OCI-LY3 (cell line): ENCODE measurements around the gene RAPGEF3.

Experiments used
- H2AFZ ChIP-seq: fragments of 200-600, 300-600 bp; shearing (Covaris generic); 2 replicates; pipeline ENCODE4 v1.6.0; 2014; ENCODE audit warnings: antibody characterized with exemption, low read depth, low read length
- H3K27ac ChIP-seq: fragments of 200-600, 300-600 bp; sonication (generic); 2 replicates; pipeline ENCODE4 v1.5.1; 2014; ENCODE audit warnings: mild to moderate bottlenecking, low read length, moderate library complexity, mixed read lengths
- H3K27me3 ChIP-seq: fragments of 200-600, 300-600 bp; sonication (generic); 2 replicates; pipeline ENCODE4 v1.6.1; 2014; ENCODE audit warnings: low read depth, low read length, mixed read lengths
- H3K36me3 ChIP-seq: fragments of 200-600, 300-600 bp; sonication (generic); replicated peaks from 2 replicates; pipeline ENCODE3; 2014; ENCODE audit warnings: low read depth, low read length, mixed read lengths
- H3K4me1 ChIP-seq: fragments of 300-600, 200-600 bp; sonication (generic); 2 replicates; pipeline ENCODE4 v1.6.1; 2014; ENCODE audit warnings: low read length, mixed read lengths
- H3K4me2 ChIP-seq: fragments of 200-600, 300-600 bp; sonication (generic); 2 replicates; pipeline ENCODE4 v1.6.1; 2014; ENCODE audit warnings: low read length, mixed read lengths
- H3K4me3 ChIP-seq: fragments of 300-600, 200-600 bp; sonication (generic); 2 replicates; pipeline ENCODE4 v1.5.1; 2014; ENCODE audit warnings: antibody characterized with exemption, mild to moderate bottlenecking, low read length, moderate library complexity
- H3K79me2 ChIP-seq: fragments of 300-600, 200-600 bp; shearing (Covaris generic); 2 replicates; pipeline ENCODE4 v1.6.1; 2014; ENCODE audit warnings: mild to moderate bottlenecking, low read length, mixed read lengths
- H3K9ac ChIP-seq: fragments of 300-600, 200-600 bp; shearing (Covaris generic); 2 replicates; pipeline ENCODE4 v1.6.0; 2014; ENCODE audit warnings: mild to moderate bottlenecking, low read length, moderate library complexity
- H3K9me3 ChIP-seq: fragments of 200-600, 300-600 bp; shearing (Covaris generic); 2 replicates; pipeline ENCODE4 v1.6.1; 2014; ENCODE audit warnings: low read length, mixed read lengths; ENCODE audit not compliant: insufficient read depth
- H4K20me1 ChIP-seq: fragments of 200-600, 300-600 bp; sonication (generic); 2 replicates; pipeline ENCODE4 v1.6.1; 2016; ENCODE audit warnings: low read length, mixed read lengths; ENCODE audit not compliant: insufficient read depth
- EZH2phosphoT487 ChIP-seq: fragments of 200-600 bp; shearing (Covaris generic); IDR thresholded peaks from 2 replicates; pipeline ENCODE4 v1.6.1; 2018; ENCODE audit warnings: antibody characterized with exemption, mixed run types, low read depth
- TF ChIP-seq, protein P1 (sequence below): fragments of 200-600, 300-600 bp; sonication (generic); IDR thresholded peaks from 2 replicates; pipeline ENCODE4 v1.5.1; 2014; ENCODE audit warnings: antibody characterized with exemption, low read length, low read depth

RAPGEF3 gene

DNA sequence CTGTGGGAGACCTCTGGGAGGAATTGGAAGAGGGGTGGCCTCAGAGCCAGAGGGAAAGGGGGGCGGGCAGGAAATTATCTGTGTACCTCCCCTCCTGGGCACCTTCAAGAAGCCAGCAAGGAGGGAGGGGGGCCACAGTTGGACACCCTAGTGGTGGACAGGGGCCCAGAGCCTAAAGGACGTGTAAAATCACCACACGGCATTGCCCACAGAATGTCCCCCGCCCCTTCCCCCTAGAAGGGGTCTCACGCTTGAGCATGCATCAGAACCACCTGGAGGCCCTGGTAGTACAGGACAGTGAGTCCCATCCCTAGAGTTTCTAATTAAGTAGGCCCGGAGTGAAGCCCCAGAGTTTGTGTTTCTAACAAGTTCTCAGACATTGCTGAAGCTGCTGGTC, 41.6 kb downstream of the RAPGEF3 start:
- H3K79me2 ChIP-seq, result no peaks in the 10 kb centered on the region
- no peaks in the 10 kb centered on the region for H3K27me3 ChIP-seq
- H3K9ac ChIP-seq, result no peak overlapping the region
- no peaks in the 10 kb centered on the region for H3K36me3 ChIP-seq
- no peak overlapping the region for H3K4me3 ChIP-seq
- no peak overlapping the region for H3K27ac ChIP-seq
- H3K4me2 ChIP-seq, result no peak overlapping the region
- peaks cover 28% of the 10 kb centered on the region for H3K4me1 ChIP-seq
- TF ChIP-seq, protein P1, sequence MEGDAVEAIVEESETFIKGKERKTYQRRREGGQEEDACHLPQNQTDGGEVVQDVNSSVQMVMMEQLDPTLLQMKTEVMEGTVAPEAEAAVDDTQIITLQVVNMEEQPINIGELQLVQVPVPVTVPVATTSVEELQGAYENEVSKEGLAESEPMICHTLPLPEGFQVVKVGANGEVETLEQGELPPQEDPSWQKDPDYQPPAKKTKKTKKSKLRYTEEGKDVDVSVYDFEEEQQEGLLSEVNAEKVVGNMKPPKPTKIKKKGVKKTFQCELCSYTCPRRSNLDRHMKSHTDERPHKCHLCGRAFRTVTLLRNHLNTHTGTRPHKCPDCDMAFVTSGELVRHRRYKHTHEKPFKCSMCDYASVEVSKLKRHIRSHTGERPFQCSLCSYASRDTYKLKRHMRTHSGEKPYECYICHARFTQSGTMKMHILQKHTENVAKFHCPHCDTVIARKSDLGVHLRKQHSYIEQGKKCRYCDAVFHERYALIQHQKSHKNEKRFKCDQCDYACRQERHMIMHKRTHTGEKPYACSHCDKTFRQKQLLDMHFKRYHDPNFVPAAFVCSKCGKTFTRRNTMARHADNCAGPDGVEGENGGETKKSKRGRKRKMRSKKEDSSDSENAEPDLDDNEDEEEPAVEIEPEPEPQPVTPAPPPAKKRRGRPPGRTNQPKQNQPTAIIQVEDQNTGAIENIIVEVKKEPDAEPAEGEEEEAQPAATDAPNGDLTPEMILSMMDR, result no peak
- no peak for TF ChIP-seq EZH2phosphoT487
- H2AFZ ChIP-seq, result no peak overlapping the region
- H3K9me3 ChIP-seq, result no peaks in the 10 kb centered on the region
- H4K20me1 ChIP-seq, result no peaks in the 10 kb centered on the region

GRCh38 chr12:47715877-47716548, 42.7 kb downstream of the RAPGEF3 start:
- Histone ChIP-seq H2AFZ (no peak overlapping the region), H3K4me2 (no peak overlapping the region), H3K36me3 (no peaks in the 10 kb centered on the region), H3K9ac (no peak overlapping the region), H3K4me3 (no peak overlapping the region), H3K9me3 (no peaks in the 10 kb centered on the region), H3K27ac (no peak overlapping the region), H3K27me3 (no peaks in the 10 kb centered on the region), H3K4me1 (peaks cover 34% of the 10 kb centered on the region), H4K20me1 (no peaks in the 10 kb centered on the region), H3K79me2 (no peaks in the 10 kb centered on the region)
- TF ChIP-seq, protein P1, result no peak
- no peak for TF ChIP-seq EZH2phosphoT487

- 0 out of 2 replicates have a peak overlapping the region, but pooled peaks have one; percentile 4 for H3K4me3 ChIP-seq
- H3K79me2 ChIP-seq, result no peaks in the 10 kb centered on the region
- no peaks in the 10 kb centered on the region for H3K9me3 ChIP-seq
- H3K9ac ChIP-seq, result peak overlapping the region; percentile 16; the same call in 1 of the 2 replicates
- H3K4me2 ChIP-seq, result peak overlapping the region; percentile 50
- H3K27me3 ChIP-seq, result no peaks in the 10 kb centered on the region
- no peaks in the 10 kb centered on the region for H3K36me3 ChIP-seq
- H3K27ac ChIP-seq, result peak overlapping the region; percentile 27; the same call in 1 of the 2 replicates
- H2AFZ ChIP-seq, result no peak overlapping the region
- H4K20me1 ChIP-seq, result no peaks in the 10 kb centered on the region
- peaks cover 40% of the 10 kb centered on the region for H3K4me1 ChIP-seq
- TF ChIP-seq, protein P1, result peak; percentile 85
- no peak for TF ChIP-seq EZH2phosphoT487
These were observed 43.2 kb downstream of the RAPGEF3 start for GRCh38 chr12:47715393-47715876.

GRCh38 chr12:47714826-47715386, 43.8 kb downstream of the RAPGEF3 start:
- H3K4me2 ChIP-seq, result peak overlapping the region; percentile 50

More at GRCh38 chr12:47714826-47715386, 43.8 kb downstream of the RAPGEF3 start:
- Histone ChIP-seq H3K27me3 (no peaks in the 10 kb centered on the region), H3K27ac (peak overlapping the region; percentile 27), H3K79me2 (0 out of 2 replicates have a peak, but pooled peaks cover 2% of the 10 kb centered on the region), H3K36me3 (no peaks in the 10 kb centered on the region), H4K20me1 (no peaks in the 10 kb centered on the region), H3K4me3 (0 out of 2 replicates have a peak overlapping the region, but pooled peaks have one; percentile 4), H2AFZ (no peak overlapping the region), H3K4me1 (peaks cover 45% of the 10 kb centered on the region), H3K9ac (peak overlapping the region; percentile 16; the same call in 1 of the 2 replicates), H3K9me3 (no peaks in the 10 kb centered on the region)
- no peak for TF ChIP-seq EZH2phosphoT487
- TF ChIP-seq, protein P1, result no peak
